H1 (cell line): Measurements from ENCODE around the gene DEGS2. TPM values are rescaled to one million over a fixed set of nuclear protein-coding genes. Genes with fewer than 3 reads are reported as not detected.

Experiments
- GABPA ChIP-seq: IDR thresholded peaks from 2 replicates; pipeline ENCODE4 v1.6.1; 2011; ENCODE audit warnings: mild to moderate bottlenecking, low read length, moderate library complexity, borderline replicate concordance; ENCODE audit not compliant: insufficient read depth
- HDAC2 ChIP-seq, 2 experiments: fragments of 300-600 bp in 1 of 2; sonication (generic) in 1 of 2; IDR thresholded peaks; 2 replicates each; pipeline ENCODE4 v1.6.1; 2011 to 2012; ENCODE audit warnings: low read depth in 2 of 2, low read length in 2 of 2, mild to moderate bottlenecking in 2 of 2, moderate library complexity in 2 of 2, borderline replicate concordance in 1 of 2, inconsistent platforms in 1 of 2
- polyA plus RNA-seq, 7 experiments: library from polyadenylated mRNA; depleted of rRNA in 3 of 7; stranded (reverse) in 5 of 7; unstranded in 2 of 7; fragments of >200 nt in 5 of 7; fragments of 200-250 nt in 2 of 7; gene quantifications; 1 replicate in 5 of 7; 2 replicates in 1 of 7; 4 replicates in 1 of 7; pipeline versions ENCODE4 v1.2.1 to v1.2.3, GENCODE V29; 2011 to 2013; ENCODE audit warnings: missing spikeins in 2 of 7, mixed read lengths in 2 of 7
- total RNA-seq: library from RNA; stranded (reverse); fragmentation: NEBNext Ultra II Directional; extraction: Animal tissue kit (Norgen Biotek cat#: 25700); gene quantifications from 2 replicates; pipeline ENCODE4 v1.2.1, GENCODE V29; 2021

DEGS2 gene
- total and polyA plus RNA-seq, 2 of the 8 experiments (the other 6 are each of a cell fraction or from before 2014, with no cell fraction given), result 0.61 to 0.82 TPM

GRCh38 chr14:100128688-100129087 is 30.8 kb downstream of the DEGS2 start (continued):
- TF ChIP-seq GABPA (no peak), HDAC2 (IDR thresholded peaks at IDR 0.05; ENCODE audit: borderline replicate concordance in 1 of 2, low read depth in 2 of 2, low read length in 2 of 2) (no peak)
- TF ChIP-seq, all 59 proteins: peak for 0
